MM.1S (cell line): ENCODE data around the gene ZNF277.

Experiments
- DNase-seq: peaks from one replicate; pipeline ENCODE4 v3.0.0-alpha.2; 2015
- H2AFZ ChIP-seq: fragments of 300-600 bp; sonication (generic); 2 replicates; pipeline ENCODE4 v1.6.0; 2016; ENCODE audit warnings: antibody characterized with exemption, low read length
- H3F3A ChIP-seq: fragments of 300-600 bp; sonication (generic); 2 replicates; pipeline ENCODE4 v1.6.1; 2016; ENCODE audit warnings: mild to moderate bottlenecking, antibody characterized with exemption, low read length, moderate library complexity, mixed read lengths; ENCODE audit not compliant: insufficient read depth
- H3K27ac ChIP-seq: fragments of 300-600 bp; sonication (generic); 2 replicates; pipeline ENCODE4 v1.5.1; 2016; ENCODE audit warnings: mild to moderate bottlenecking, low read length
- H3K27me3 ChIP-seq: fragments of 300-600 bp; sonication (generic); replicated peaks from 2 replicates; pipeline ENCODE4 v1.6.0; 2016; ENCODE audit warnings: low read length; ENCODE audit not compliant: insufficient read depth
- H3K36me3 ChIP-seq: fragments of 300-600 bp; sonication (generic); replicated peaks from 2 replicates; pipeline ENCODE4 v1.6.1; 2016; ENCODE audit warnings: mild to moderate bottlenecking, low read length, mixed read lengths; ENCODE audit not compliant: insufficient read depth
- H3K4me1 ChIP-seq: fragments of 300-600 bp; sonication (generic); 2 replicates; pipeline ENCODE4 v1.6.1; 2016; ENCODE audit warnings: low read length, mixed read lengths
- H3K4me2 ChIP-seq: fragments of 300-600 bp; sonication (generic); 2 replicates; pipeline ENCODE4 v1.6.0; 2016; ENCODE audit warnings: low read depth, low read length
- H3K4me3 ChIP-seq: fragments of 300-600 bp; sonication (generic); 2 replicates; pipeline ENCODE4 v1.5.1; 2016; ENCODE audit warnings: low read length, mixed read lengths
- H3K79me2 ChIP-seq: fragments of 300-600 bp; sonication (generic); 2 replicates; pipeline ENCODE4 v1.6.1; 2016; ENCODE audit warnings: mixed run types, low read length, mixed read lengths
- H3K9ac ChIP-seq: fragments of 300-600 bp; sonication (generic); 2 replicates; pipeline ENCODE4 v1.6.1; 2016; ENCODE audit warnings: low read length, mixed read lengths
- H3K9me2 ChIP-seq: fragments of 300-600 bp; sonication (generic); replicated peaks from 2 replicates; pipeline ENCODE4 v1.6.1; 2016; ENCODE audit warnings: mild to moderate bottlenecking, low read length, mixed read lengths; ENCODE audit not compliant: insufficient read depth
- H3K9me3 ChIP-seq: fragments of 300-600 bp; sonication (generic); replicated peaks from 2 replicates; pipeline ENCODE4 v1.6.1; 2016; ENCODE audit warnings: mild to moderate bottlenecking, low read length, mixed read lengths; ENCODE audit not compliant: insufficient read depth
- H4K20me1 ChIP-seq: fragments of 300-600 bp; sonication (generic); 2 replicates; pipeline ENCODE4 v1.6.1; 2016; ENCODE audit warnings: mild to moderate bottlenecking, low read length, moderate library complexity, mixed read lengths; ENCODE audit not compliant: insufficient read depth
- EZH2 ChIP-seq: fragments of 300-600 bp; sonication (generic); optimal IDR thresholded peaks from 2 replicates; pipeline ENCODE3; 2017; ENCODE audit warnings: low read depth, mild to moderate bottlenecking, antibody characterized with exemption, low read length, mixed read lengths
- EZH2phosphoT487 ChIP-seq: fragments of 300-600 bp; sonication (generic); IDR thresholded peaks from 2 replicates; pipeline ENCODE4 v1.6.1; 2018; ENCODE audit warnings: antibody characterized with exemption, low read length
- TF ChIP-seq, protein P1 (sequence below): fragments of 300-600 bp; sonication (generic); IDR thresholded peaks from 2 replicates; pipeline ENCODE4 v1.5.1; 2016; ENCODE audit warnings: antibody characterized with exemption, low read length, mixed read lengths

Gene ZNF277

GRCh38 chr7:112176693-112177415 lies 29.6 kb upstream of the ZNF277 start:
- H3K4me2 ChIP-seq: no peak overlapping the region
- no peaks in the 10 kb centered on the region for H3K4me1 ChIP-seq
- H3K9me2 ChIP-seq: no peaks in the 10 kb centered on the region
- no peaks in the 10 kb centered on the region for H3K36me3 ChIP-seq
- no peak for DNase-seq
- H2AFZ ChIP-seq: no peak overlapping the region
- no peaks in the 10 kb centered on the region for H3K27me3 ChIP-seq
- TF ChIP-seq EZH2phosphoT487: no peak
- no peak for TF ChIP-seq EZH2
- TF ChIP-seq, protein P1, sequence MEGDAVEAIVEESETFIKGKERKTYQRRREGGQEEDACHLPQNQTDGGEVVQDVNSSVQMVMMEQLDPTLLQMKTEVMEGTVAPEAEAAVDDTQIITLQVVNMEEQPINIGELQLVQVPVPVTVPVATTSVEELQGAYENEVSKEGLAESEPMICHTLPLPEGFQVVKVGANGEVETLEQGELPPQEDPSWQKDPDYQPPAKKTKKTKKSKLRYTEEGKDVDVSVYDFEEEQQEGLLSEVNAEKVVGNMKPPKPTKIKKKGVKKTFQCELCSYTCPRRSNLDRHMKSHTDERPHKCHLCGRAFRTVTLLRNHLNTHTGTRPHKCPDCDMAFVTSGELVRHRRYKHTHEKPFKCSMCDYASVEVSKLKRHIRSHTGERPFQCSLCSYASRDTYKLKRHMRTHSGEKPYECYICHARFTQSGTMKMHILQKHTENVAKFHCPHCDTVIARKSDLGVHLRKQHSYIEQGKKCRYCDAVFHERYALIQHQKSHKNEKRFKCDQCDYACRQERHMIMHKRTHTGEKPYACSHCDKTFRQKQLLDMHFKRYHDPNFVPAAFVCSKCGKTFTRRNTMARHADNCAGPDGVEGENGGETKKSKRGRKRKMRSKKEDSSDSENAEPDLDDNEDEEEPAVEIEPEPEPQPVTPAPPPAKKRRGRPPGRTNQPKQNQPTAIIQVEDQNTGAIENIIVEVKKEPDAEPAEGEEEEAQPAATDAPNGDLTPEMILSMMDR: no peak
- no peak overlapping the region for H3K9ac ChIP-seq
- no peak overlapping the region for H3K4me3 ChIP-seq
- H4K20me1 ChIP-seq: no peaks in the 10 kb centered on the region; the same call in 1 of the 2 replicates
- H3K27ac ChIP-seq: no peak overlapping the region
- no peaks in the 10 kb centered on the region for H3K9me3 ChIP-seq
- peaks cover 97% of the 10 kb centered on the region for H3K79me2 ChIP-seq
- no peaks in the 10 kb centered on the region for H3F3A ChIP-seq

DNA sequence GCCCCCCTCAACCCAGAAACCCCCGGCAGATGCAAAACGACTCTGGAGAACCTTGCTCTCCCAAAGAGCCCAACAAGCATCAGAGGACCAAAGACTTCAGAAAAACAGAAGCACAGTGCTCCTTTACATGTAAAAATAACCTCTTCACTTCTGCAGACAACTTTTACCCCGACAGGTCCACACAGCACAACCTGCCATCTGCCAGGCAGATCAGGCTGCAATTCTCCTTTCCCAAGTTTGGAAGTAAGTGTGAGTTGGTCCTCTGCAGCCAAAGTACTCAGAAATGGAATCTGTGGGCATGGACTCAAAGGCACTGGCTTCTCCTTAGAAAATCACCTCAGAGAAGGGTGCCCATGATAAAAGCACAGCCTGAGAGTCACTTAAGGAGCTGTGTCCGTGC lies 26.3 kb upstream of the ZNF277 start:
- Histone ChIP-seq H3F3A (peaks cover 4% of the 10 kb centered on the region), H3K36me3 (no peaks in the 10 kb centered on the region), H3K9me2 (no peaks in the 10 kb centered on the region), H3K4me1 (peaks cover 22% of the 10 kb centered on the region), H3K4me2 (no peak overlapping the region), H3K79me2 (peaks cover 98% of the 10 kb centered on the region), H3K4me3 (no peak overlapping the region), H3K27ac (no peak overlapping the region), H3K9ac (no peak overlapping the region), H3K27me3 (no peaks in the 10 kb centered on the region), H3K9me3 (no peaks in the 10 kb centered on the region), H4K20me1 (no peaks in the 10 kb centered on the region; the same call in 1 of the 2 replicates), H2AFZ (no peak overlapping the region)
- DNase-seq: no peak
- TF ChIP-seq, protein P1: no peak
- TF ChIP-seq EZH2: no peak
- TF ChIP-seq EZH2phosphoT487: no peak

- DNase-seq: no peak
- no peak for TF ChIP-seq EZH2phosphoT487
- TF ChIP-seq EZH2: no peak
- TF ChIP-seq, protein P1: no peak
- H3K4me3 ChIP-seq: no peak overlapping the region
- no peak overlapping the region for H3K9ac ChIP-seq
- peaks cover 19% of the 10 kb centered on the region for H3F3A ChIP-seq
- no peaks in the 10 kb centered on the region for H3K27me3 ChIP-seq
- H3K79me2 ChIP-seq: peaks cover 98% of the 10 kb centered on the region
- H3K9me2 ChIP-seq: no peaks in the 10 kb centered on the region
- no peaks in the 10 kb centered on the region for H3K36me3 ChIP-seq
- H3K4me2 ChIP-seq: no peak overlapping the region
- no peaks in the 10 kb centered on the region for H3K9me3 ChIP-seq
- no peak overlapping the region for H3K27ac ChIP-seq
- H3K4me1 ChIP-seq: peaks cover 47% of the 10 kb centered on the region
- no peaks in the 10 kb centered on the region; the same call in 1 of the 2 replicates for H4K20me1 ChIP-seq
- H2AFZ ChIP-seq: no peak overlapping the region
These were observed 23.7 kb upstream of the ZNF277 start for GRCh38 chr7:112182749-112183148.
